Measurements from ENCODE around the gene VKORC1. TPM values are rescaled to one million over a fixed set of nuclear protein-coding genes. Genes with fewer than 3 reads are reported as not detected.

Gene VKORC1
- polyA plus RNA-seq, 1 of the 3 experiments (the other 2 are of a cell fraction) = 434 TPM

DNA sequence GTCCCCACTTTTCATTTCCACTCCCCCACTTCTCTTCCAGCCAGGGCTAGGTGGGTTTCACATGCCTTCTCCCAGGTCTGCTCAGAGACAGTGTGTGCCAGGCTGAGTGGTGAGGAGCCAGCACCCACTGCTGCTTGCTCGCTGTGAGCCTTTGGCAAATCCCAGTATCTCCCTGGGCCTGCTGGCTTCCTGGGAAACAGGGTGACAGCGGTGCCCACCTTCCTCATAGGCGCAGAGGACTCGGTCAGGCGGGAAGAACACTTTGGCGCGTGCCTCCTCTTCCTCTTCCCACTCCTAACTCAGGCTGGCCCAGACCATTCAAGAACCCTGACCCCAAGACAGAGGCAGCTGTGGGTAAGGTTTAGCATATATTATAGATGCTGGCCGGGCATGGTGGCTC, 5.4 kb downstream of the VKORC1 start (continued):
- TF ChIP-seq, protein P1, sequence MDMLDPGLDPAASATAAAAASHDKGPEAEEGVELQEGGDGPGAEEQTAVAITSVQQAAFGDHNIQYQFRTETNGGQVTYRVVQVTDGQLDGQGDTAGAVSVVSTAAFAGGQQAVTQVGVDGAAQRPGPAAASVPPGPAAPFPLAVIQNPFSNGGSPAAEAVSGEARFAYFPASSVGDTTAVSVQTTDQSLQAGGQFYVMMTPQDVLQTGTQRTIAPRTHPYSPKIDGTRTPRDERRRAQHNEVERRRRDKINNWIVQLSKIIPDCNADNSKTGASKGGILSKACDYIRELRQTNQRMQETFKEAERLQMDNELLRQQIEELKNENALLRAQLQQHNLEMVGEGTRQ (IDR thresholded peaks at IDR 0.05; ENCODE audit: borderline replicate concordance, low read depth, low read length) = no peak

DNA sequence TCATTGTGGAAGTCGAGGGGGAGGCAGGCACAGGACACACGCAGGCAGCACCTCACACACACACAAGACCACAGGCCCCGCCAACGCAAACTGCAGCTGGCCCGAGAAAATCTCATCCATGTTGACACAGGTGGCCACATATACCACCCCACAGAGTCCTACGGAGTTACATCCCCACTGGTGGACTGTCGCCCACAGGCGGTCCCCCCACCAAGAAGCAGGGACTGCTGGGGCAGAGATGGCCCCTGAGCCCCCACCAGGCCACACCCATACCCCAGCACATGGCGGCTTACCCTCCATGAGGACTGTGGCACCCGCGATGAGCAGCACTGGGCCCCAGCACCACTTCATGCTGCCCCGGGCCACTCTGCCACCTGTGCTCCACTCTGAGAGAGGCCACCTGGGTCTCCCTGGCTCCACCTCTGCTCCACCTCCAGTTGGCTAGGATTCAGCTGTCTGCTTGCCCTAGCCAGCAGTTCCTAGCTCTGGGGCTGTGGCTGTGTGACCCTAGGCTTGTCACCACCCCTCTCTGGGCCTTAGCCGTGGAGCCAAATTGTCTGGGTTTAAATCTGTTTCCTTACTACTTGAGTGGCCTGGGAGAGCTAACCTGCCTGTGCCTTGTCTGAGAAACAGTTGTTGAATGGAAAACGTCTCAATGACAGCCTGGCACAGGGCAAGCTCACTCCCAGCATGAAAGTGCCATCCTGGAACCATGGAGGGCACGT, 6.0 kb downstream of the VKORC1 start, which contains the start of gene PRSS53:
PRSS53 (minus strand) TSS at position 485 of the 725 bp plus-strand sequence; CDS start at position 351, 134 bp downstream.
- POLR2A ChIA-PET = interaction anchor here (1.7 kb wide), 1 partner anchor 15 kb away, joined by 3 read pairs; the partner anchor contains the start of genes ZNF646 and ZNF668
- Histone ChIP-seq H3K4me2 (no peak within 1 kb of the TSS), H3K79me2 (ENCODE audit: insufficient read depth) (peaks cover 47% of the 10 kb centered on the region), H3K9me2 (no peaks in the 10 kb centered on the region), H3F3A (replicated peaks; ENCODE audit: insufficient read depth) (no peaks in the 10 kb centered on the region), H4K20me1 (ENCODE audit: insufficient read depth) (peaks cover 7% of the 10 kb centered on the region; the same call in 1 of the 2 replicates), H3K4me1 (ENCODE audit: control insufficient read depth in 1 of 2, insufficient read depth in 2 of 2, low read depth in 1 of 2, low read length in 1 of 2) (peaks cover 4 to 16% of the 10 kb centered on the region in 2 experiments; a peak in 2 of 4 replicates), H3K36me3 (replicated peaks in 1 of 2; ENCODE audit: control insufficient read depth in 1 of 2, insufficient read depth in 2 of 2, low read length in 1 of 2) (peaks cover 7 to 23% of the 10 kb centered on the region in 2 experiments), H3K4me3 (ENCODE audit: low read depth in 2 of 2, low read length in 1 of 2) (no peak within 1 kb of the TSS), H2AFZ (ENCODE audit: low read depth) (no peak within 1 kb of the TSS), H3K9me3 (no peaks in the 10 kb centered on the region), H3K9ac (no peak within 1 kb of the TSS), H3K27ac (ENCODE audit: low read depth in 2 of 2, low read length in 1 of 2) (no peak within 1 kb of the TSS), H3K27me3 (ENCODE audit: insufficient read depth) (no peaks in the 10 kb centered on the region)
- TF ChIP-seq, protein P1 (IDR thresholded peaks at IDR 0.05; ENCODE audit: borderline replicate concordance, low read depth, low read length) = no peak
- TF ChIP-seq, protein P2, sequence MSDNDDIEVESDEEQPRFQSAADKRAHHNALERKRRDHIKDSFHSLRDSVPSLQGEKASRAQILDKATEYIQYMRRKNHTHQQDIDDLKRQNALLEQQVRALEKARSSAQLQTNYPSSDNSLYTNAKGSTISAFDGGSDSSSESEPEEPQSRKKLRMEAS (IDR thresholded peaks at IDR 0.05; ENCODE audit: low read depth) = no peak
- TF ChIP-seq SMC3 (IDR thresholded peaks at IDR 0.05; ENCODE audit: low read depth, low read length) = no peak
- no peak for TF ChIP-seq RAD21 (IDR thresholded peaks at IDR 0.05; ENCODE audit: low read length)
- no peak for TF ChIP-seq TEAD4 (IDR thresholded peaks at IDR 0.05; ENCODE audit: borderline replicate concordance, insufficient read depth)
- TF ChIP-seq FOSL2 (IDR thresholded peaks at IDR 0.05; ENCODE audit: borderline replicate concordance, low read depth) = no peak
- no peak for TF ChIP-seq NFIC (IDR thresholded peaks at IDR 0.05; ENCODE audit: borderline replicate concordance)
- TF ChIP-seq MXI1 (IDR thresholded peaks at IDR 0.05; ENCODE audit: low read depth, low read length) = no peak
- no peak for TF ChIP-seq EP300 (IDR thresholded peaks at IDR 0.05; ENCODE audit: borderline replicate concordance in 1 of 2, low read depth in 1 of 2, low read length in 1 of 2)
- no peak for TF ChIP-seq RXRA (IDR thresholded peaks at IDR 0.05; ENCODE audit: borderline replicate concordance, low read depth)
- TF ChIP-seq YY1 (IDR thresholded peaks at IDR 0.05; ENCODE audit: low read depth) = no peak
- TF ChIP-seq, protein P3, sequence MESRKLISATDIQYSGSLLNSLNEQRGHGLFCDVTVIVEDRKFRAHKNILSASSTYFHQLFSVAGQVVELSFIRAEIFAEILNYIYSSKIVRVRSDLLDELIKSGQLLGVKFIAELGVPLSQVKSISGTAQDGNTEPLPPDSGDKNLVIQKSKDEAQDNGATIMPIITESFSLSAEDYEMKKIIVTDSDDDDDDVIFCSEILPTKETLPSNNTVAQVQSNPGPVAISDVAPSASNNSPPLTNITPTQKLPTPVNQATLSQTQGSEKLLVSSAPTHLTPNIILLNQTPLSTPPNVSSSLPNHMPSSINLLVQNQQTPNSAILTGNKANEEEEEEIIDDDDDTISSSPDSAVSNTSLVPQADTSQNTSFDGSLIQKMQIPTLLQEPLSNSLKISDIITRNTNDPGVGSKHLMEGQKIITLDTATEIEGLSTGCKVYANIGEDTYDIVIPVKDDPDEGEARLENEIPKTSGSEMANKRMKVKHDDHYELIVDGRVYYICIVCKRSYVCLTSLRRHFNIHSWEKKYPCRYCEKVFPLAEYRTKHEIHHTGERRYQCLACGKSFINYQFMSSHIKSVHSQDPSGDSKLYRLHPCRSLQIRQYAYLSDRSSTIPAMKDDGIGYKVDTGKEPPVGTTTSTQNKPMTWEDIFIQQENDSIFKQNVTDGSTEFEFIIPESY (IDR thresholded peaks at IDR 0.05; ENCODE audit: borderline replicate concordance, low read depth) = no peak
- TF ChIP-seq, protein P4, sequence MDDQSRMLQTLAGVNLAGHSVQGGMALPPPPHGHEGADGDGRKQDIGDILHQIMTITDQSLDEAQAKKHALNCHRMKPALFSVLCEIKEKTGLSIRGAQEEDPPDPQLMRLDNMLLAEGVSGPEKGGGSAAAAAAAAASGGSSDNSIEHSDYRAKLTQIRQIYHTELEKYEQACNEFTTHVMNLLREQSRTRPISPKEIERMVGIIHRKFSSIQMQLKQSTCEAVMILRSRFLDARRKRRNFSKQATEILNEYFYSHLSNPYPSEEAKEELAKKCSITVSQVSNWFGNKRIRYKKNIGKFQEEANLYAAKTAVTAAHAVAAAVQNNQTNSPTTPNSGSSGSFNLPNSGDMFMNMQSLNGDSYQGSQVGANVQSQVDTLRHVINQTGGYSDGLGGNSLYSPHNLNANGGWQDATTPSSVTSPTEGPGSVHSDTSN (IDR thresholded peaks at IDR 0.05) = no peak
- TF ChIP-seq JUND (IDR thresholded peaks at IDR 0.05) = no peak
- TF ChIP-seq GATA2 (CRISPR knock-in tag; IDR thresholded peaks at IDR 0.05) = no peak
- TF ChIP-seq RCOR1 (IDR thresholded peaks at IDR 0.05; ENCODE audit: low read length) = no peak
- TF ChIP-seq RFX5 (IDR thresholded peaks at IDR 0.05; ENCODE audit: low read length) = no peak
- no peak for TF ChIP-seq ELF1 (IDR thresholded peaks at IDR 0.05)
- no peak for TF ChIP-seq NRF1 (IDR thresholded peaks at IDR 0.05; ENCODE audit: low read depth, low read length)
- CTCF ChIA-PET = interaction anchor here (0.9 to 1.5 kb wide), 2 partner anchors 16 to 354 kb away, joined by 3 read pairs; partner anchors contain the start of gene ZNF843
- WGBS (ENCODE audit: low lambda C conversion rate) = 89% methylated on average over 7 of the region's 15 CpGs
- DNase-seq = no peak

Measured in SK-N-SH (cell line).